ENCODE measurements around the gene U2AF1L4. TPM values are rescaled to one million over a fixed set of nuclear protein-coding genes. Genes with fewer than 3 reads are reported as not detected.

U2AF1L4 gene
- total RNA-seq, 1 donor from 2014 or later = 6.6 TPM

GRCh38 chr19:35717665-35718344 lies 27.4 kb downstream of the U2AF1L4 start, which contains the start of gene KMT2B:
KMT2B (plus strand) TSS chr19:35718003; CDS start chr19:35718019, 16 bp downstream.
- TF ChIP-seq POLR2A (IDR thresholded peaks at IDR 0.05) (no peak), CTCF (IDR thresholded peaks at IDR 0.05) (no peak), POLR2AphosphoS5 (IDR thresholded peaks at IDR 0.05; ENCODE audit: insufficient read depth in 1 of 2, low read depth in 1 of 2) (no peak)
- Histone ChIP-seq H3K9me3 (no peaks in the 10 kb centered on the region), H3K4me3 (peak within 1 kb of the TSS; percentile 67 to 86), H3K27ac (peak within 1 kb of the TSS; percentile 85), H3K27me3 (no peaks in the 10 kb centered on the region), H3K36me3 (peaks cover 0 to 28% of the 10 kb centered on the region in 2 donors), H3K4me1 (peaks cover 30% of the 10 kb centered on the region)
- intact Hi-C loops (cut with DNase I) = loop anchor here (5.0 to 10.0 kb wide), 2 partner anchors 171 to 217 kb away; partner anchors contain the start of genes LRFN3 and TMEM147
- no peak for DNase-seq (ENCODE audit: extremely low spot score in 2 of 2)

GRCh38 chr19:35716801-35717664 lies 28.2 kb downstream of the U2AF1L4 start:
- intact Hi-C loops (cut with DNase I) = loop anchor here (5.0 to 10.0 kb wide), 2 partner anchors 170 to 218 kb away; partner anchors contain the start of genes LRFN3 and TMEM147
- Histone ChIP-seq H3K27ac (peak overlapping the region; percentile 85), H3K9me3 (no peaks in the 10 kb centered on the region), H3K4me1 (peaks cover 30% of the 10 kb centered on the region), H3K4me3 (peak overlapping the region; percentile 67 to 86), H3K36me3 (peaks cover 0 to 20% of the 10 kb centered on the region in 2 donors), H3K27me3 (no peaks in the 10 kb centered on the region)
- peak in 1 of 2 donors; percentile 95 for DNase-seq (ENCODE audit: extremely low spot score in 2 of 2)
- TF ChIP-seq CTCF (IDR thresholded peaks at IDR 0.05) (peak; percentile 59 to 94 (median 93)), POLR2AphosphoS5 (IDR thresholded peaks at IDR 0.05; ENCODE audit: insufficient read depth in 1 of 2, low read depth in 1 of 2) (peak; percentile 68 to 72), POLR2A (IDR thresholded peaks at IDR 0.05) (peak in 1 of 2 donors; percentile 27)

- H3K27ac ChIP-seq = peak overlapping the region; percentile 85
Measured at GRCh38 chr19:35715981-35716800, 29.0 kb downstream of the U2AF1L4 start.

More at GRCh38 chr19:35715981-35716800, 29.0 kb downstream of the U2AF1L4 start:
- H3K4me3 ChIP-seq = peak overlapping the region; percentile 67 to 86
- no peaks in the 10 kb centered on the region for H3K9me3 ChIP-seq
- peaks cover 30% of the 10 kb centered on the region for H3K4me1 ChIP-seq
- H3K36me3 ChIP-seq = peaks cover 0 to 12% of the 10 kb centered on the region in 2 donors
- intact Hi-C loops (cut with DNase I) = loop anchor here (5.0 to 10.0 kb wide), 2 partner anchors 169 to 219 kb away; partner anchors contain the start of genes LRFN3 and TMEM147
- DNase-seq (ENCODE audit: extremely low spot score in 2 of 2) = no peak
- no peaks in the 10 kb centered on the region for H3K27me3 ChIP-seq
- no peak for TF ChIP-seq CTCF (IDR thresholded peaks at IDR 0.05)
- no peak for TF ChIP-seq POLR2A (IDR thresholded peaks at IDR 0.05)
- TF ChIP-seq POLR2AphosphoS5 (IDR thresholded peaks at IDR 0.05; ENCODE audit: insufficient read depth in 1 of 2, low read depth in 1 of 2) = no peak
